GM12801 (cell line): ENCODE data around the gene CMSS1.

Source experiments
- CTCF ChIP-seq: IDR thresholded peaks from one replicate; pipeline ENCODE4 v1.5.1; 2011; ENCODE audit warnings: control low read depth; ENCODE audit not compliant: insufficient read length; ENCODE audit errors: extremely low read depth

The CMSS1 gene

GRCh38 chr3:100081311-100081710, 263.6 kb downstream of the CMSS1 start:
- TF ChIP-seq CTCF = no peak

- TF ChIP-seq CTCF = no peak
Measured at GRCh38 chr3:100081986-100082692, 264.5 kb downstream of the CMSS1 start.

GRCh38 chr3:100082714-100083113, 265.1 kb downstream of the CMSS1 start:
- no peak for TF ChIP-seq CTCF

- no peak for TF ChIP-seq CTCF
Measured at GRCh38 chr3:100083209-100083608, 265.5 kb downstream of the CMSS1 start.

- no peak for TF ChIP-seq CTCF
Measured at GRCh38 chr3:100084100-100084806, 266.6 kb downstream of the CMSS1 start.

- TF ChIP-seq CTCF = no peak
Measured at GRCh38 chr3:100086401-100086800, 268.7 kb downstream of the CMSS1 start.

GRCh38 chr3:100087198-100087597, 269.5 kb downstream of the CMSS1 start:
- no peak for TF ChIP-seq CTCF
